DMS53 (cell line): Measurements from ENCODE around the gene VCPKMT.
A peak's percentile ranks its signal among the peaks of the same experiment; 100 is the strongest.

Experiments
- DNase-seq: peaks from one replicate; lab custom pipeline; 2025; lab: John Stamatoyannopoulos, UW

The VCPKMT gene

GRCh38 chr14:50116181-50116956 is at the start of gene VCPKMT:
TSS of gene VCPKMT (minus strand) at chr14:50116572. CDS start at chr14:50116552, 20 bp downstream.
- DNase-seq = peak; percentile 95

GRCh38 chr14:50156111-50156510 is 39.7 kb upstream of the VCPKMT start:
- DNase-seq = no peak

- DNase-seq = no peak
These were observed 32.4 kb upstream of the VCPKMT start for GRCh38 chr14:50148799-50149198.

- no peak for DNase-seq
These were observed 22.8 kb upstream of the VCPKMT start for GRCh38 chr14:50139192-50139591.

GRCh38 chr14:50127802-50128201 is 11.4 kb upstream of the VCPKMT start:
- DNase-seq = no peak

GRCh38 chr14:50123062-50123461 is 6.7 kb upstream of the VCPKMT start:
- DNase-seq = no peak

GRCh38 chr14:50122291-50122690 is 5.9 kb upstream of the VCPKMT start:
- DNase-seq = no peak

GRCh38 chr14:50121486-50121885 is 5.1 kb upstream of the VCPKMT start:
- no peak for DNase-seq

GRCh38 chr14:50117456-50117855 is 1.1 kb upstream of the VCPKMT start:
- DNase-seq = no peak

GRCh38 chr14:50116966-50117365 is 594 bp upstream of the VCPKMT start:
- no peak for DNase-seq

- DNase-seq = no peak
These were observed 2.9 kb downstream of the VCPKMT start for GRCh38 chr14:50113381-50114035.

GRCh38 chr14:50110323-50111037 is 5.9 kb downstream of the VCPKMT start:
- no peak for DNase-seq

- DNase-seq = peak; percentile 24
These were observed 7.0 kb downstream of the VCPKMT start for GRCh38 chr14:50109342-50109741.

GRCh38 chr14:50107850-50108249 is 8.5 kb downstream of the VCPKMT start:
- DNase-seq = no peak

GRCh38 chr14:50106178-50106577 is 10.2 kb downstream of the VCPKMT start:
- DNase-seq = no peak

- DNase-seq = no peak
These were observed 12.8 kb downstream of the VCPKMT start for GRCh38 chr14:50103558-50103957.

GRCh38 chr14:50101417-50101816 is 15.0 kb downstream of the VCPKMT start:
- DNase-seq = peak; percentile 29

- no peak for DNase-seq
These were observed 15.6 kb downstream of the VCPKMT start for GRCh38 chr14:50100805-50101204.

- no peak for DNase-seq
These were observed 17.0 kb downstream of the VCPKMT start for GRCh38 chr14:50099335-50099734.

- DNase-seq = no peak
These were observed 20.5 kb downstream of the VCPKMT start for GRCh38 chr14:50095895-50096294.

- DNase-seq = no peak
These were observed 22.2 kb downstream of the VCPKMT start for GRCh38 chr14:50094056-50094755.

GRCh38 chr14:50093496-50093895 is 22.9 kb downstream of the VCPKMT start:
- no peak for DNase-seq
